ENCODE measurements around the gene GOLGA6C.

- TF ChIP-seq YY1 (IDR thresholded peaks at IDR 0.05) (no peak), SP1 (IDR thresholded peaks at IDR 0.05) (no peak), EGR1 (IDR thresholded peaks at IDR 0.05; ENCODE audit: low read depth in 2 of 2) (no peak), TAF1 (conservative IDR thresholded peaks at IDR 0.05) (no peak), REST (IDR thresholded peaks at IDR 0.05) (no peak), RXRA (IDR thresholded peaks at IDR 0.05) (no peak), GABPA (IDR thresholded peaks at IDR 0.05 in 1 of 2, conservative IDR thresholded peaks at IDR 0.05 in 1 of 2) (no peak), JUND (IDR thresholded peaks at IDR 0.05) (no peak)
- TF ChIP-seq, protein P1, sequence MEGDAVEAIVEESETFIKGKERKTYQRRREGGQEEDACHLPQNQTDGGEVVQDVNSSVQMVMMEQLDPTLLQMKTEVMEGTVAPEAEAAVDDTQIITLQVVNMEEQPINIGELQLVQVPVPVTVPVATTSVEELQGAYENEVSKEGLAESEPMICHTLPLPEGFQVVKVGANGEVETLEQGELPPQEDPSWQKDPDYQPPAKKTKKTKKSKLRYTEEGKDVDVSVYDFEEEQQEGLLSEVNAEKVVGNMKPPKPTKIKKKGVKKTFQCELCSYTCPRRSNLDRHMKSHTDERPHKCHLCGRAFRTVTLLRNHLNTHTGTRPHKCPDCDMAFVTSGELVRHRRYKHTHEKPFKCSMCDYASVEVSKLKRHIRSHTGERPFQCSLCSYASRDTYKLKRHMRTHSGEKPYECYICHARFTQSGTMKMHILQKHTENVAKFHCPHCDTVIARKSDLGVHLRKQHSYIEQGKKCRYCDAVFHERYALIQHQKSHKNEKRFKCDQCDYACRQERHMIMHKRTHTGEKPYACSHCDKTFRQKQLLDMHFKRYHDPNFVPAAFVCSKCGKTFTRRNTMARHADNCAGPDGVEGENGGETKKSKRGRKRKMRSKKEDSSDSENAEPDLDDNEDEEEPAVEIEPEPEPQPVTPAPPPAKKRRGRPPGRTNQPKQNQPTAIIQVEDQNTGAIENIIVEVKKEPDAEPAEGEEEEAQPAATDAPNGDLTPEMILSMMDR (IDR thresholded peaks at IDR 0.05; ENCODE audit: low read depth, low read length, missing input control), result no peak
- TF ChIP-seq, protein P2, sequence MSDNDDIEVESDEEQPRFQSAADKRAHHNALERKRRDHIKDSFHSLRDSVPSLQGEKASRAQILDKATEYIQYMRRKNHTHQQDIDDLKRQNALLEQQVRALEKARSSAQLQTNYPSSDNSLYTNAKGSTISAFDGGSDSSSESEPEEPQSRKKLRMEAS (IDR thresholded peaks at IDR 0.05), result no peak
Measured at GRCh38 chr15:75230016-75230343, 28.2 kb upstream of the GOLGA6C start.

All from liver (tissue), 3 donors.